ENCODE results near the gene CCNT2.
"Not testable (repeated sequence)": the region's sequence is repeated elsewhere in the genome, so short reads cannot be mapped to it uniquely, and the experiment has no call there.

The CCNT2 gene

DNA sequence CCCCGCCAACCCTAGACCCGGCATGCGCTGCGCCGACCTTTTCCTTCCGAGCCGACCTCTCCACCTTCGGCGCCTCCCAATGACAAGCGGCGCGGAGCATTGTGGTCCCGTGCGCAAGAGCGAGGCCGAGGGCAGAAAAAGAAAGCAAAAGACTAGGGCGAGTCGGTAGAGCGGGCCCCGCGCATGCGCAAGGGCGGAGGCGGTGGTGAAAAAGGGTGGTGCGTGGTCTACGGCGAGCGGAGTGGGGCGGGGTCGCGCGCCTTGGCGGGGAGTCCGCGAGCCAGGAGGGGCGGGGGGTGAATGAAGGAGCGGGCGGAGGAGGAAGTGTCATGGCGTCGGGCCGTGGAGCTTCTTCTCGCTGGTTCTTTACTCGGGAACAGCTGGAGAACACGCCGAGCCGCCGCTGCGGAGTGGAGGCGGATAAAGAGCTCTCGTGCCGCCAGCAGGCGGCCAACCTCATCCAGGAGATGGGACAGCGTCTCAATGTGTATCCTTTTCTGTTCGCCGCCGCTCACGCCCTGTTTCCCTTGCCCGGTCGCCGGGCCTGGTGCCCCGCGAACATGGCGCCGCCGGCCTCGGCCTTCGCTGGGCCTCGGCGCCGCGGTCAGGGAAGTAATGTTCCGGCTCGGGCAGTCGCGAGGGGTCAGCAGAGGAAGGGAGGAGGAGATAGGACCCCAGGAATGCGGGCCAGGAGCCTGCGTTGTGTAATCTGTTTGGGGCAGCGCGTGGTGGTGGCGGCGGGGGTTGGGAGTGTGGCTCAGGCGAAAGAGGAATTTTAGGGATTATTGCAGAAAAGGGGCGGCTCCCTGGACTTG lies at the start of gene CCNT2:
Gene CCNT2, plus strand, starts transcription at position 297 of the 815 bp plus-strand sequence. Its CDS starts 33 bp downstream, at position 330.
- peak; percentile 98 to 100 (median 99) for DNase-seq

- DNase-seq, result no peak
Measured at GRCh38 chr2:134869946-134870736, 48.5 kb upstream of the CCNT2 start.

DNA sequence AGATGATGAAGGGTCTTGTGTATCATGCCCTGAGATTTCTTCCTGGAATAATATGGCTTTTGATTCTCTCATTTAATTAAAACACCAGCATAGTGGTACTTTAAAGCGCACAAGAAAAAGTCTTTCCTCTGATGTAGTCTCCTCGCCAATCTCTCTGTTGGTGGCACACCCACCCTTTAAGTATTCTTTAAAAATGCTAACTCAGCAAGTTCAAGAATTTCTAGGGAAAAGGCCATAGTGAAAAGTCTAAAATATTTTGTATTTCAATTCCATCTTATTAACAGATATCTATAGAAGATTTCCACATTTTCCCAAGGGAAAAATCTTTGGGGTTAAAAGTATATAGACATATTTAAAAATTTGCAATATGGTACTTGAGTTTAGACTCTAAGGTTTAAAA lies 45.5 kb upstream of the CCNT2 start:
- DNase-seq, result no peak

GRCh38 chr2:134875309-134875708 lies 43.3 kb upstream of the CCNT2 start:
- no peak for DNase-seq

GRCh38 chr2:134882773-134883172 lies 35.8 kb upstream of the CCNT2 start:
- DNase-seq, result no peak

- no peak for DNase-seq
Measured at GRCh38 chr2:134883552-134884293, 34.9 kb upstream of the CCNT2 start.

- no peak for DNase-seq
Measured at GRCh38 chr2:134884435-134884834, 34.2 kb upstream of the CCNT2 start.

DNA sequence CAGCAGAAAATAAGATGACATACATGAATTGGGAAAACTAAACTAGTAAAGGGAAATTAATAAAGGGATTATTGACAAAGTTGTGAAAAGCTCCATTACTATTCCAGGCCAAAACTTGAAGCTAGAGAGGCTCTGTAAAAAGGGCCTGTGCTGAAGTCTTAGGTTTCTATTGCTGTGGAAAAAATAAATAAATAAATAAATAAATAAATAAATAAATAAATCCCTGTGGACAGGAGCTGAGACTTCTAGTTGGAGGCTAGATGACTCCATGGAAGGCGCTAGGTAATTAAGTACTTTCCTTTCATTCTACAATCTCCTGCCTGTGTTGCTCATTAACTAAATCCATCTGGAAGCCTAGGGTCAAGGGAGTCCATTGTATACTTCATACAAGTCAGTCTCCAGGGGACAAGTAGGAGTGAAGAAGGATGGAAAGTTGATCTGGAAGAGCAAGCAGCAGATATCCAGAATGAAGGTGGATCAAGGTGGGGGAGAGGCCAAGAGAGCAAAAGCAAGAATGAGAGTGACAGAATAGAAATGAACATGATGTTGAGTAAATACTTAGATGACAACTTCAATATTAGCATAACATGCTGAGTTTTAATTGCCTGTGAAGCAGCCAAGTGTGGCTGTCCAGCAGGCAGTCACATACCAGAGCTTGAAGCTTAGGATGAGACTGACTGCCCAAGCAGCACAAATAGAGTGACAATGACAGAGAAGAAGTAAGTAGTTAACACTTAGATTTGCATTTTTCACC lies 26.2 kb upstream of the CCNT2 start:
- no peak for DNase-seq

DNA sequence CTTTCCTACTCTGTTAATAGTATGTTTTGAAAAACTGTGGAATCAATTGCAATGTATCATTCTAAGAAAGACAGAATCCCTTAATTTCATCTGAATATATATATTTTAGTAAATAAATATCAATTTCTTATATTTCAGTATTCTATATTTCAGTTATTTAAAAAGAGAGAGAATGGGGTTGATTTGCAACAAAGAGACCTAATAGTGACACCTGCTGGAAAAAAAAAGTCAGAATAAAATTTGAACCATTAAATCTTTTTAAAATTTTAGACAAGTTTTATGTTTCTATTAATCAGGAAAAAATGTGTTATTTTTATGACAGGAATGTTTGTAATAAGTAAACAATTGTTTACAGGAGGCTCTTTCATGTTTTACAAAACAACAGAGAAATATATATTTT lies 20.7 kb upstream of the CCNT2 start:
- peak in 2 of 6 experiments; percentile 10 to 17 for DNase-seq

DNA sequence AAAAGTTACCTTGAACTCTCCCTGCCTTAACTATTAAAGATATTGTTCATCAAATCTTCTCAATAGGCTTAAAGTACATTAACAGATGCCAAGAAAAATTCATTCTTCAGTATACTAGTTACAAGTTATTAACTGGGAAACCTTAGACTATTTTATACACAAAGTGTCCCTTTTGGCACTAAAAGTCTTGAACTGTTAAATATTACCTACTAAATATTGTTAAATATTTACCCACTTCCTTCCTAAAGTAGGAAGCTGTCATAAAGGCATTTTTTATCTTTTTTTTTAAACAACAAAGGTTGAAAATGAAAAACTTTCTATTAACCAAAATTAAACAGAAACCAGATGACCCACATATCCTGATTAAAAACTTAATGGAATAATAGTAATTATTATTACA lies 19.4 kb upstream of the CCNT2 start:
- DNase-seq, result no peak

GRCh38 chr2:134900151-134900550 lies 18.5 kb upstream of the CCNT2 start:
- no peak for DNase-seq

GRCh38 chr2:134903701-134904100 lies 14.9 kb upstream of the CCNT2 start:
- not testable (repeated sequence) for DNase-seq

- DNase-seq, result no peak
Measured at GRCh38 chr2:134905168-134905567, 13.5 kb upstream of the CCNT2 start.

DNA sequence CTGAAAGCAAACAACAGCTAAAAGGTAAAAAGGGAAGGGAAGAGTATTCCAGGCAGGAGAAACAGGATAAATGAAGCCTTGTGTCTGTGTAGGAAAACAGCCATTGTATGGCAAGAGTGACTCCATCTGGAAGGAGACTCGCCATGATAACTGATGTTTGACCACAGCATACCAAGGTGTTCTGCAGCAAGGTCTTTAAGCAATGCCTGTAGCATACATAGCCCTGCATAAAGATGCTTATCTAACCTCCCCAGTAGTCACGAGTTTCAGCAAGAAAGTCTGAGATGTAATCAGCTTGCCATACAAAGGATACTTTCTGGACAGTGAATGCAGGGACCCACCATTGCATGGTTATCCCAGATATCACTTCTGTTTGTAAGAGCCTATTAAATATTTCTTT lies 11.9 kb upstream of the CCNT2 start:
- DNase-seq, result no peak

DNA sequence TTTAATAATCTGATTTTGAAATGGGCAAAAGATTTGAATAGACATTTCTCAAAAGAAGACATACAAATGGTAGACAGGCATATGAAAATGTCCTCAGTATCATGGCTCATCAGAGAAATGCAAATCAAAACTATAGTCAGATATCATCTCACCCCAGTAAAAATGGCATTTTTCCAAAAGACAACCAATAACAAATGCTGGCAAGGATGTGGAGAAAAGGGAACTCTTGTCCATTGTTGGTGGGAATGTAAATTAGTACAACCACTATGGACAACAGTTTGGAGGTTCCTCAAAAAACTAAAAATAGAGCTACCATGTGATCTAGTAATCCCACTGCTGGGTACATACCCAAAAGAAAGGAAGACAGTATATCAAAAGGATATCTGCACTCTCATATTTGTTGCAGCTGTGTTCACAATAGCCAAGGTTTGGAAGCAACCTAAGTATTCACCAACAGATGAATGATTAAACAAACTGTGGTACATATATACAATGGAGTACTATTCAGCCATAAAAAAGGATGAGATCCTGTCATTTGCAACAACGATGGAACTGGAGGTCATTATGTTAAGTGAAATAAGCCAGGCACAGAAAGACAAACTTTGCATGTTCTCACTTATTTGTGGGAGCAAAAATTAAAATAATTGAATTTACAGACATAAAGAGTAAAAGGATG lies 11.0 kb upstream of the CCNT2 start:
- DNase-seq, result not testable (repeated sequence)

GRCh38 chr2:134910763-134911399 lies 7.7 kb upstream of the CCNT2 start:
- DNase-seq, result no peak

- DNase-seq, result no peak
Measured at GRCh38 chr2:134911400-134911785, 7.2 kb upstream of the CCNT2 start.

- DNase-seq, result no peak
Measured at GRCh38 chr2:134912361-134912760, 6.3 kb upstream of the CCNT2 start.

DNA sequence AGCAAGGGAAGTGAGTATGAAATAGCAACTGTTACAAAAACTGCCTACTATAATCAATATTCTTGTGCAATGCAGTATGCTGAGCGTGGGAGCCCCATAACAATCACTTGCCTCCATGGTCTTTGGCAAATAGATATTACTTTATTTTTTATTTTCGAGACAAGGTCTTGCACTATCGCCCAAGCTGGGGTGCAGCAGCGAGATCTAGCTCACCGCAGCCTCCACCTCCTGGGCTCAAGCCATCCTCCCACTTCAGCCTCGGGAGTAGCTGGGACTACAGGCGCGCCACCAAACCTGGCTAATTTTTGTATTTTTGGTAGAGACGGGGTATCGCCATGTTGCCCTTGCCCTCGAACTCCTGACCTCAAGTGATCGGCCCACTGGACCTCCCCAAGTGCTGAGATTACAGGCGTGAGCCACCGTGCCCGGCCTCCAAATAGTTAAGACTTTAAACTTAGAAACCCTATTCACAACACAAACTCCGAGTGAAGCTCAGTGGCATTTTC lies 1.2 kb upstream of the CCNT2 start:
- DNase-seq, result peak in 3 of 6 experiments; percentile 2 to 24 (median 3)

DNA sequence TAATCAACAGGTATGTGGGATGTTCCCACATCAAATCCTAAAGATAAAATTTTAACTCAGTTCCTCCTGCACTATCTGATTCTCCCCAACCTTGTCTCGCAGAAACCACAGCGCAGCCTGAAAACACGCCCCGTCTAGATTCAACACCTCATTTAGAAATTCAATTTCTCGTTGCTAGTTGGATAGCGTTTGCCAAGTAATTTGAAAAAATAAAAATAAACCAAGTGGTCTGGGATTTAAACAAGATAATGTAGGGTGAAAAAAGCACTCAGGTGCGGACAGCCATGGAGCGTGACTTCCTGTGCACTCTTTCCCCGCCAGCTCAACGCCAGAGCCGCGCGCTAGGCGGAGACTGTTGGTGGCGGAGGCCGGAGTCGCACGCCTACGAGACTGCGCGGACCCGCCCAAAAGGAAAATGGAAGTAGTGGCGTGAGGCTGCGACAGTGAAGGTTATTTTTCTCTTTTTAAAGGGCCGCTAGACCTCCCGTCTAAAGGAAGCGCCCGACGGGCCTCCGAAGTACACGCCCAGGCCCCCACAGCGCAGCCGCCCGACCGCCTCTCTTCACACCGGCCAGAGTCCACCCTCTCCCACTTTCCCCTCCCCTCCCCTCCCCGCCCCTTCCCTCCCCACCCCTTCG lies 615 bp upstream of the CCNT2 start:
- peak; percentile 86 to 97 (median 92) for DNase-seq
